ENCODE data around the gene EBI3.
"Not testable (repeated sequence)": the region's sequence is repeated elsewhere in the genome, so short reads cannot be mapped to it uniquely, and the experiment has no call there.

EBI3 gene

GRCh38 chr19:4186087-4186993, 43.0 kb upstream of the EBI3 start:
- Histone ChIP-seq H3K9ac (ENCODE audit: insufficient read length, low read depth) (peak overlapping the region; percentile 27), H3K36me3 (ENCODE audit: insufficient read depth, insufficient read length, low read length) (no peaks in the 10 kb centered on the region), H3K27me3 (ENCODE audit: insufficient read depth, insufficient read length) (no peaks in the 10 kb centered on the region), H3K9me3 (ENCODE audit: insufficient read depth, low read length) (no peaks in the 10 kb centered on the region), H3K4me1 (ENCODE audit: insufficient read depth, insufficient read length) (peaks cover 3% of the 10 kb centered on the region), H3K4me3 (ENCODE audit: insufficient read length, low read depth) (no peak overlapping the region)
- TF ChIP-seq YY1 (IDR thresholded peaks at IDR 0.05; ENCODE audit: insufficient read depth, insufficient read length) (no peak), ZNF274 (IDR thresholded peaks at IDR 0.05; ENCODE audit: low read depth, low read length) (no peak), SUZ12 (IDR thresholded peaks at IDR 0.05; ENCODE audit: extremely low read depth, insufficient read depth, insufficient read length) (no peak)
- DNase-seq (ENCODE audit: low read depth, low spot score) = peak; percentile 82

DNA sequence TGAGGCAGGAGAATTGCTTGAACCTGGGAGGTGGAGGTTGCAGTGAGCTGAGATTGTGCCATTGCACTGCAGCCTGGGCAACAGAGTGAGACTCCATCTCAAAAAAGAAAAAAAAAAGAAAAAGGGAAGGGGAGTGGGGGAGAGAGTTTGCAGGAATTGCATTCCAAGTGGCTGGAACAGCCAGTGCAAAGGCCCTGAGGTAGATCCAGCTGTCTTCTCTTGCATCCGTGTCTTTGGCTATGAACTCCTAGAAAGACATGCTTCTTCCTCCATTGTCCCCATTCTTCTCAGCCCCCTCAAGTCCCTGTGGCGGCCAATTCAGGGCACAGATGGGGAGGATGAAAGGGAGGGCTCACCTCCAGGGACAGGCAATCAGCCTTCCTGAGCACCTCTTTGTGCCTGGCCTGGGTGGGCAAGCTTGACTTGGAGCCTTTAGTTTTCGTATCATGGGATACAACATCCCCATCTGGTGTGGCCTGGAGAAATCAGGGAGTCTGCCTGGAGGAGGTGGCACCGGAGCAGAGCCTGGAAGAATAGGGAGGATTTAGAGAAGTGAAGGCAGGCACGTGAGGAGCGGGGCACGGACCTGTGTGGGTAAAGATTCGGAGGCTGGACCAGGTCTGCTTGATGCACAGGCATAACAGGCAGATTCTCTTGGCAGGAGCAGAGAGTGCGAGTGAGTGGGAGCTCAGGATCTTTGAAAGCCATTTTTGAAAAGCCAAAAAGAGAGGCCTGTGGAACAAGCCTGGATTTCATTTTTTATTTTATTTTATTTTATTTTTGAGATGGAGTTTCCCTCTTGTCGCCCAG, 41.8 kb upstream of the EBI3 start:
- Histone ChIP-seq H3K27me3 (ENCODE audit: insufficient read depth, insufficient read length) (no peaks in the 10 kb centered on the region), H3K4me1 (ENCODE audit: insufficient read depth, insufficient read length) (peaks cover 3% of the 10 kb centered on the region), H3K36me3 (ENCODE audit: insufficient read depth, insufficient read length, low read length) (no peaks in the 10 kb centered on the region), H3K9me3 (ENCODE audit: insufficient read depth, low read length) (no peaks in the 10 kb centered on the region), H3K9ac (ENCODE audit: insufficient read length, low read depth) (no peak overlapping the region), H3K4me3 (ENCODE audit: insufficient read length, low read depth) (no peak overlapping the region)
- TF ChIP-seq ZNF274 (IDR thresholded peaks at IDR 0.05; ENCODE audit: low read depth, low read length) (no peak), SUZ12 (IDR thresholded peaks at IDR 0.05; ENCODE audit: extremely low read depth, insufficient read depth, insufficient read length) (no peak), YY1 (IDR thresholded peaks at IDR 0.05; ENCODE audit: insufficient read depth, insufficient read length) (no peak)
- no peak for DNase-seq (ENCODE audit: low read depth, low spot score)

DNA sequence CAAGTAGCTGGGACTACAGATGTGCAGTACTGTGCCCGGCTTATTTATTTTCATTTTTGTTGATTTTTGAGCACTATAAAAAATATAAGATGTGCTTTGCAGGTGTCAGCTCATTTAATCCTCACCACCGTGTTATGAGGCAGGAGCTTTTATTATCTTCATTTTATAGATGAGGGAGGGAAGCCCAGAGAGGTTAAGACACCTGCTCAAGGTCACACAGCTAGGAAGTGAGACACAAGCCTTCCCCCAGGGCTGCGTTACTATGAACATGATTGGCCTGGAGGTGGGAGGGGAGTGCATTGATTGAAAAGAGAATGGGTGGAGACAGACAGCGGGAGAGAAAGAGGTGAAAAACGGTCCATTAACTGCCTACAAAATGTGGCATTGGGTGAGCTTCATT, 39.7 kb upstream of the EBI3 start:
- no peak overlapping the region for H3K9ac ChIP-seq (ENCODE audit: insufficient read length, low read depth)
- H3K9me3 ChIP-seq (ENCODE audit: insufficient read depth, low read length) = no peaks in the 10 kb centered on the region
- no peak for DNase-seq (ENCODE audit: low read depth, low spot score)
- H3K27me3 ChIP-seq (ENCODE audit: insufficient read depth, insufficient read length) = no peaks in the 10 kb centered on the region
- peaks cover 2% of the 10 kb centered on the region for H3K4me1 ChIP-seq (ENCODE audit: insufficient read depth, insufficient read length)
- no peak for TF ChIP-seq ZNF274 (IDR thresholded peaks at IDR 0.05; ENCODE audit: low read depth, low read length)
- no peak for TF ChIP-seq SUZ12 (IDR thresholded peaks at IDR 0.05; ENCODE audit: extremely low read depth, insufficient read depth, insufficient read length)
- no peak for TF ChIP-seq YY1 (IDR thresholded peaks at IDR 0.05; ENCODE audit: insufficient read depth, insufficient read length)
- no peaks in the 10 kb centered on the region for H3K36me3 ChIP-seq (ENCODE audit: insufficient read depth, insufficient read length, low read length)
- H3K4me3 ChIP-seq (ENCODE audit: insufficient read length, low read depth) = no peak overlapping the region

DNA sequence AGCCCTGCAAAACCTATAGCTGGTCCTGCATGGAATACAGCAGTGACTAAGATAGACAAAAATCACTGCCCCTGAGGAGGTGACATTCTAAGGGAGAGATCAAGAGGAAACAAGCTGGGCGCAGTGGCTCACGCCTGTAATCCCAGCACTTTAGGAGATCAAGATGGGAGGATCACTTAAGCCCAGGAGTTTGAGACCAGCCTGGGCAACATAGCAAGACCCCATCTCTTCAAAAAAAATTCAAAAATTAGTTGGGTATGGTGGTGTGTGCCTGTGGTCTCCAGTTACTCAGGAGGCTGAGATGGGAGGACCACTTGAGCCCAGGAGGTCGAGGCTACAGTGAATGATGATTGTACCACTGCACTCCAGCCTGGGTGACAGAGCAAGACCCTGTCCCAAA, 36.8 kb upstream of the EBI3 start:
- not testable (repeated sequence) for DNase-seq (ENCODE audit: low read depth, low spot score); H3K27me3 ChIP-seq (ENCODE audit: insufficient read depth, insufficient read length); H3K9ac ChIP-seq (ENCODE audit: insufficient read length, low read depth); H3K36me3 ChIP-seq (ENCODE audit: insufficient read depth, insufficient read length, low read length); H3K9me3 ChIP-seq (ENCODE audit: insufficient read depth, low read length); H3K4me3 ChIP-seq (ENCODE audit: insufficient read length, low read depth); H3K4me1 ChIP-seq (ENCODE audit: insufficient read depth, insufficient read length)

DNA sequence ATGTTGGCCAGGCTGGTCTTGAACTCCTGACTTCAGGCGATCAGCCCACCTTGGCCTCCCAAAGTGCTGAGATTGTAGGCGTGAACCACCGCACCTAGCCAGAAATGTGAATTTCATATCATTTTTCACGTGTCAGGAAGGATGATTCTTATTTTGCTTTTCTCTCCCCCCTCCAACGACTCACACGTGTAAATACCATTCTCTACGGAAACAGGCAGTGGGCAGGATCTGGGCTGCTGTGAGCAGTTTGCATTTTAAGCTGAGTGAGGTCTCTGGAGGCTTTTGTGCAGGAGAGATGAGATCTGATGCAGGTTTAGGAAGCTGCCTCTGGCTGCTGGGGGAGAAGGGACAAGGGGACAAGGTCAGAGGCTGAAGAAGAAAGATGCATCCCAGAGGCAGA, 35.0 kb upstream of the EBI3 start:
- Histone ChIP-seq H3K27me3 (ENCODE audit: insufficient read depth, insufficient read length) (peaks cover 12% of the 10 kb centered on the region), H3K4me3 (ENCODE audit: insufficient read length, low read depth) (no peak overlapping the region), H3K36me3 (ENCODE audit: insufficient read depth, insufficient read length, low read length) (no peaks in the 10 kb centered on the region), H3K4me1 (ENCODE audit: insufficient read depth, insufficient read length) (peaks cover 3% of the 10 kb centered on the region), H3K9ac (ENCODE audit: insufficient read length, low read depth) (peak overlapping the region; percentile 15), H3K9me3 (ENCODE audit: insufficient read depth, low read length) (no peaks in the 10 kb centered on the region)
- no peak for TF ChIP-seq ZNF274 (IDR thresholded peaks at IDR 0.05; ENCODE audit: low read depth, low read length)
- TF ChIP-seq YY1 (IDR thresholded peaks at IDR 0.05; ENCODE audit: insufficient read depth, insufficient read length) = no peak
- no peak for DNase-seq (ENCODE audit: low read depth, low spot score)

DNA sequence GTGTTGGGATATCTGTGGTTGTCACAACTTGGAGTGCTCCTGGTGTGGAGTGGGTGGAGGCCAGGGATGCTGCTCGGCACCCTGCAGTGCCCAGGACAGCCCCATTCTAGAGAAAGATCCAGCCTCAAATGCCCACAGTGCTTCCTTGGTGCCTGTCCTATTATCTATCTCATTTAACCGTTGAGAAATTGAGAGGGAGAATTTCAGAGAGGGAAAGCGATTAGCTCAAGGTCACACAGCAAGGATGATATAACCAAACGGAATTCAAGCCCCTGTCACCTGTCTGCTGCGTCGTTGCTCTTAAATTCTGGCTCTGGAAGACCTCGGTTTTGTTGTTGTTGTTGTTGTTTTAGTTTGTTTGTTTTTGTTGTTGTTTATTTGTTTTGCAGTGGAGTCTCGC, 33.3 kb upstream of the EBI3 start:
- Histone ChIP-seq H3K9me3 (ENCODE audit: insufficient read depth, low read length) (no peaks in the 10 kb centered on the region), H3K27me3 (ENCODE audit: insufficient read depth, insufficient read length) (peaks cover 12% of the 10 kb centered on the region), H3K36me3 (ENCODE audit: insufficient read depth, insufficient read length, low read length) (no peaks in the 10 kb centered on the region), H3K4me3 (ENCODE audit: insufficient read length, low read depth) (no peak overlapping the region), H3K4me1 (ENCODE audit: insufficient read depth, insufficient read length) (peaks cover 3% of the 10 kb centered on the region), H3K9ac (ENCODE audit: insufficient read length, low read depth) (no peak overlapping the region)
- no peak for DNase-seq (ENCODE audit: low read depth, low spot score)
- TF ChIP-seq YY1 (IDR thresholded peaks at IDR 0.05; ENCODE audit: insufficient read depth, insufficient read length) (no peak), SUZ12 (IDR thresholded peaks at IDR 0.05; ENCODE audit: extremely low read depth, insufficient read depth, insufficient read length) (no peak), ZNF274 (IDR thresholded peaks at IDR 0.05; ENCODE audit: low read depth, low read length) (no peak)

- TF ChIP-seq ZNF274 (IDR thresholded peaks at IDR 0.05; ENCODE audit: low read depth, low read length) (no peak), YY1 (IDR thresholded peaks at IDR 0.05; ENCODE audit: insufficient read depth, insufficient read length) (no peak), SUZ12 (IDR thresholded peaks at IDR 0.05; ENCODE audit: extremely low read depth, insufficient read depth, insufficient read length) (no peak)
- no peaks in the 10 kb centered on the region for H3K9me3 ChIP-seq (ENCODE audit: insufficient read depth, low read length)
- peaks cover 3% of the 10 kb centered on the region for H3K4me1 ChIP-seq (ENCODE audit: insufficient read depth, insufficient read length)
- no peaks in the 10 kb centered on the region for H3K36me3 ChIP-seq (ENCODE audit: insufficient read depth, insufficient read length, low read length)
- peaks cover 12% of the 10 kb centered on the region for H3K27me3 ChIP-seq (ENCODE audit: insufficient read depth, insufficient read length)
- DNase-seq (ENCODE audit: low read depth, low spot score) = no peak
- H3K4me3 ChIP-seq (ENCODE audit: insufficient read length, low read depth) = no peak overlapping the region
- no peak overlapping the region for H3K9ac ChIP-seq (ENCODE audit: insufficient read length, low read depth)
Observed at GRCh38 chr19:4196587-4197148, 32.7 kb upstream of the EBI3 start.
